HepG2 (cell line): Measurements from ENCODE around the gene ATN1. TPM values are rescaled to one million over a fixed set of nuclear protein-coding genes. Genes with fewer than 3 reads are reported as not detected.

ENCODE experiments used
- CC2D1A ChIP-seq: sonication (generic); formaldehyde crosslinking; IDR thresholded peaks from 2 replicates; pipeline ENCODE4 v1.8.1; 2023; ENCODE audit warnings: mild to moderate bottlenecking, missing genetic modification reagents
- CSRNP1 ChIP-seq: sonication (generic); formaldehyde crosslinking; IDR thresholded peaks from 2 replicates; pipeline ENCODE4 v1.8.1; 2023; ENCODE audit warnings: mild to moderate bottlenecking, missing genetic modification reagents
- HHEX ChIP-seq: IDR thresholded peaks from 2 replicates; pipeline ENCODE4 v1.6.1; 2016; ENCODE audit warnings: control low read depth
- HOXA9 ChIP-seq: sonication (generic); formaldehyde crosslinking; IDR thresholded peaks from 2 replicates; pipeline ENCODE4 v1.8.1; 2022; ENCODE audit warnings: missing genetic modification reagents, mild to moderate bottlenecking, moderate library complexity, borderline replicate concordance
- JARID2 ChIP-seq: sonication (generic); formaldehyde crosslinking; IDR thresholded peaks from 2 replicates; pipeline ENCODE4 v1.8.1; 2023; ENCODE audit warnings: missing genetic modification reagents, inconsistent platforms; ENCODE audit not compliant: insufficient replicate concordance
- PAXIP1 ChIP-seq: sonication (generic); formaldehyde crosslinking; conservative IDR thresholded peaks from 2 replicates; pipeline ENCODE4 v1.4.0; 2020; ENCODE audit warnings: mild to moderate bottlenecking, missing genetic modification reagents, moderate library complexity
- PBX2 ChIP-seq: IDR thresholded peaks from 2 replicates; pipeline ENCODE4 v1.6.1; 2016; ENCODE audit warnings: control low read depth
- SOX5 ChIP-seq: IDR thresholded peaks from 2 replicates; pipeline ENCODE4 v1.6.1; 2016; ENCODE audit warnings: borderline replicate concordance
- SRSF1 ChIP-seq: fragments of 200-400 bp; formaldehyde crosslinking; optimal IDR thresholded peaks from 2 replicates; pipeline ENCODE3; 2017; ENCODE audit warnings: mild to moderate bottlenecking, low read depth, low read length, moderate library complexity
- SSRP1 ChIP-seq: IDR thresholded peaks from 2 replicates; pipeline ENCODE4 v1.6.1; 2016; ENCODE audit warnings: control low read depth
- ZNF12 ChIP-seq: sonication (generic); formaldehyde crosslinking; IDR thresholded peaks from 2 replicates; pipeline ENCODE4 v1.5.0; 2020; ENCODE audit warnings: missing genetic modification reagents
- ZNF263 ChIP-seq: sonication (generic); formaldehyde crosslinking; IDR thresholded peaks from 2 replicates; pipeline ENCODE4 v1.4.0; 2020; ENCODE audit warnings: missing genetic modification reagents
- ZNF335 ChIP-seq: sonication (generic); formaldehyde crosslinking; IDR thresholded peaks from 2 replicates; pipeline ENCODE4 v1.4.0; 2020; ENCODE audit warnings: missing genetic modification reagents
- ZNF446 ChIP-seq: sonication (generic); formaldehyde crosslinking; IDR thresholded peaks from 2 replicates; pipeline ENCODE4 v1.5.0; 2020; ENCODE audit warnings: mild to moderate bottlenecking, missing genetic modification reagents
- ZNF558 ChIP-seq: sonication (generic); formaldehyde crosslinking; IDR thresholded peaks from 2 replicates; pipeline ENCODE4 v1.9.0; 2022; ENCODE audit warnings: mild to moderate bottlenecking, missing genetic modification reagents, borderline replicate concordance
- ZNF563 ChIP-seq: sonication (generic); formaldehyde crosslinking; IDR thresholded peaks from 2 replicates; pipeline ENCODE4 v1.8.0; 2022; ENCODE audit warnings: mild to moderate bottlenecking, moderate library complexity, missing genetic modification reagents
- ZNF652 ChIP-seq: IDR thresholded peaks from 2 replicates; pipeline ENCODE4 v1.6.1; 2016; ENCODE audit warnings: low read depth, borderline replicate concordance
- ZNF672 ChIP-seq: sonication (generic); formaldehyde crosslinking; IDR thresholded peaks from 2 replicates; pipeline ENCODE4 v1.8.1; 2022; ENCODE audit warnings: missing genetic modification reagents
- ZNF687 ChIP-seq: sonication (generic); formaldehyde crosslinking; IDR thresholded peaks from 2 replicates; pipeline ENCODE4 v1.5.1; 2020; ENCODE audit warnings: mild to moderate bottlenecking, missing genetic modification reagents, moderate library complexity
- ZNF713 ChIP-seq: sonication (generic); formaldehyde crosslinking; IDR thresholded peaks from 2 replicates; pipeline ENCODE4 v1.4.0; 2020; ENCODE audit warnings: mild to moderate bottlenecking, missing genetic modification reagents
- ZNF816 ChIP-seq: sonication (generic); formaldehyde crosslinking; IDR thresholded peaks from 2 replicates; pipeline ENCODE4 v1.8.0; 2022; ENCODE audit warnings: missing genetic modification reagents, mild to moderate bottlenecking, borderline replicate concordance
- ZSCAN12 ChIP-seq: sonication (generic); formaldehyde crosslinking; IDR thresholded peaks from 2 replicates; pipeline ENCODE4 v1.9.0; 2021; ENCODE audit warnings: mild to moderate bottlenecking, missing genetic modification reagents
- polyA plus RNA-seq, 8 experiments: library from polyadenylated mRNA; depleted of rRNA in 3 of 8; stranded (reverse) in 7 of 8; unstranded in 1 of 8; fragments of >200 nt; fragmentation: Illumina TruSeq in 4 of 8; extraction: Trizol in 4 of 8; gene quantifications; 2 replicates each; pipeline versions ENCODE4 v1.2.1 to v1.2.3, GENCODE V29; 2011 to 2016; ENCODE audit warnings: low read depth in 4 of 8, missing spikeins in 1 of 8, mixed read lengths in 1 of 8; ENCODE audit not compliant: insufficient read depth in 1 of 8
- total RNA-seq, 5 experiments: library from RNA; depleted of rRNA; stranded (reverse); fragments of >200 nt; fragmentation: Illumina TruSeq; extraction: Trizol; gene quantifications; 2 replicates each; pipeline ENCODE4 v1.2.3, GENCODE V29; 2016; ENCODE audit warnings: low read depth in 1 of 5

ATN1 gene
- total and polyA plus RNA-seq, 2 of the 13 experiments (the other 11 are each of a cell fraction or from before 2014, with no cell fraction given): 2.1 to 8.6 TPM

- no peak for TF ChIP-seq JARID2
- 0 out of 2 replicates have a peak, but pooled peaks have one; percentile 24 for TF ChIP-seq ZNF446 (CRISPR knock-in tag)
- no peak; the same call in 1 of the 2 replicates for TF ChIP-seq SSRP1 (CRISPR knock-in tag)
- TF ChIP-seq ZNF652 (CRISPR knock-in tag): no peak
- no peak for TF ChIP-seq HHEX (CRISPR knock-in tag)
- TF ChIP-seq ZNF816 (CRISPR knock-in tag): peak; percentile 65; the same call in 1 of the 2 replicates
- TF ChIP-seq CSRNP1: no peak
- TF ChIP-seq ZNF335 (CRISPR knock-in tag): no peak
- TF ChIP-seq ZNF12 (CRISPR knock-in tag): no peak
- no peak for TF ChIP-seq HOXA9 (CRISPR knock-in tag)
- peak; percentile 48; the same call in 1 of the 2 replicates for TF ChIP-seq ZNF558 (CRISPR knock-in tag)
- TF ChIP-seq ZNF263: 0 out of 2 replicates have a peak, but pooled peaks have one; percentile 44
- no peak; the same call in 1 of the 2 replicates for TF ChIP-seq ZNF687 (CRISPR knock-in tag)
- TF ChIP-seq SRSF1: no peak
- no peak for TF ChIP-seq PBX2 (CRISPR knock-in tag)
- TF ChIP-seq CC2D1A: no peak
- TF ChIP-seq PAXIP1: no peak; the same call in 1 of the 2 replicates
- no peak for TF ChIP-seq ZSCAN12
- no peak for TF ChIP-seq SOX5 (CRISPR knock-in tag)
- no peak for TF ChIP-seq ZNF672 (CRISPR knock-in tag)
- TF ChIP-seq ZNF563 (CRISPR knock-in tag): peak; percentile 51; the same call in 1 of the 2 replicates
- no peak for TF ChIP-seq ZNF713
These were observed 42.4 kb downstream of the ATN1 start (continued) for GRCh38 chr12:6970096-6970527.
